ENCODE results near the gene PRSS2. TPM values are rescaled to one million over a fixed set of nuclear protein-coding genes. Genes with fewer than 3 reads are reported as not detected.
"Not testable (repeated sequence)": the region's sequence is repeated elsewhere in the genome, so short reads cannot be mapped to it uniquely, and the experiment has no call there.

Gene PRSS2
- total and polyA plus RNA-seq, 2 donors = 1.8 to 23.1 TPM

- DNase-seq (ENCODE audit: low read depth in 6 of 9, low spot score in 9 of 9); H3K27me3 ChIP-seq (ENCODE audit: control insufficient read depth in 2 of 2, insufficient read depth in 1 of 2, low read length in 1 of 2); H3K4me3 ChIP-seq (ENCODE audit: low read length in 2 of 2); H3K36me3 ChIP-seq (ENCODE audit: control insufficient read depth in 2 of 2, insufficient read depth in 2 of 2, low read length in 1 of 2); H3K9me3 ChIP-seq (ENCODE audit: control insufficient read depth in 2 of 2, insufficient read depth in 1 of 2, low read length in 1 of 2); H3K27ac ChIP-seq (ENCODE audit: low read depth in 1 of 2, low read length in 1 of 2): not testable (repeated sequence)
- 80% methylated on average over 5 of the region's 5 CpGs for WGBS
- H3K4me1 ChIP-seq (ENCODE audit: control insufficient read depth in 2 of 2, insufficient read depth in 2 of 2, low read length in 2 of 2) = peaks cover 0 to 10% of the 10 kb centered on the region in 2 donors
Measured at GRCh38 chr7:142753925-142754491, 16.8 kb upstream of the PRSS2 start.

GRCh38 chr7:142754681-142755575 is 15.8 kb upstream of the PRSS2 start:
- Histone ChIP-seq H3K4me3 (ENCODE audit: low read length in 2 of 2) (no peak overlapping the region), H3K27ac (ENCODE audit: low read depth in 1 of 2, low read length in 1 of 2) (no peak overlapping the region), H3K27me3 (ENCODE audit: control insufficient read depth in 2 of 2, insufficient read depth in 1 of 2, low read length in 1 of 2) (no peaks in the 10 kb centered on the region), H3K9me3 (ENCODE audit: control insufficient read depth in 2 of 2, insufficient read depth in 1 of 2, low read length in 1 of 2) (no peaks in the 10 kb centered on the region), H3K36me3 (ENCODE audit: control insufficient read depth in 2 of 2, insufficient read depth in 2 of 2, low read length in 1 of 2) (no peaks in the 10 kb centered on the region), H3K4me1 (ENCODE audit: control insufficient read depth in 2 of 2, insufficient read depth in 2 of 2, low read length in 2 of 2) (peaks cover 0 to 4% of the 10 kb centered on the region in 2 donors)
- WGBS = 78% methylated on average over 10 of the region's 10 CpGs
- no peak for DNase-seq (ENCODE audit: low read depth in 6 of 9, low spot score in 9 of 9)

GRCh38 chr7:142758312-142758711 is 12.5 kb upstream of the PRSS2 start:
- WGBS = 100% methylated on average over 3 of the region's 3 CpGs
- H3K27ac ChIP-seq (ENCODE audit: low read depth in 1 of 2, low read length in 1 of 2); H3K36me3 ChIP-seq (ENCODE audit: control insufficient read depth in 2 of 2, insufficient read depth in 2 of 2, low read length in 1 of 2); H3K9me3 ChIP-seq (ENCODE audit: control insufficient read depth in 2 of 2, insufficient read depth in 1 of 2, low read length in 1 of 2); H3K4me1 ChIP-seq (ENCODE audit: control insufficient read depth in 2 of 2, insufficient read depth in 2 of 2, low read length in 2 of 2); H3K27me3 ChIP-seq (ENCODE audit: control insufficient read depth in 2 of 2, insufficient read depth in 1 of 2, low read length in 1 of 2); H3K4me3 ChIP-seq (ENCODE audit: low read length in 2 of 2); DNase-seq (ENCODE audit: low read depth in 6 of 9, low spot score in 9 of 9): not testable (repeated sequence)

GRCh38 chr7:142759433-142759832 is 11.3 kb upstream of the PRSS2 start:
- DNase-seq (ENCODE audit: low read depth in 6 of 9, low spot score in 9 of 9) = no peak
- no peaks in the 10 kb centered on the region for H3K4me1 ChIP-seq (ENCODE audit: control insufficient read depth in 2 of 2, insufficient read depth in 2 of 2, low read length in 2 of 2)
- H3K9me3 ChIP-seq (ENCODE audit: control insufficient read depth in 2 of 2, insufficient read depth in 1 of 2, low read length in 1 of 2) = no peaks in the 10 kb centered on the region
- no peaks in the 10 kb centered on the region for H3K27me3 ChIP-seq (ENCODE audit: control insufficient read depth in 2 of 2, insufficient read depth in 1 of 2, low read length in 1 of 2)
- H3K4me3 ChIP-seq (ENCODE audit: low read length in 2 of 2) = no peak overlapping the region
- 94% methylated on average over 1 of the region's 1 CpG for WGBS
- no peaks in the 10 kb centered on the region for H3K36me3 ChIP-seq (ENCODE audit: control insufficient read depth in 2 of 2, insufficient read depth in 2 of 2, low read length in 1 of 2)
- H3K27ac ChIP-seq (ENCODE audit: low read depth in 1 of 2, low read length in 1 of 2) = no peak overlapping the region

GRCh38 chr7:142760071-142760642 is 10.6 kb upstream of the PRSS2 start:
- Histone ChIP-seq H3K9me3 (ENCODE audit: control insufficient read depth in 2 of 2, insufficient read depth in 1 of 2, low read length in 1 of 2) (no peaks in the 10 kb centered on the region), H3K4me1 (ENCODE audit: control insufficient read depth in 2 of 2, insufficient read depth in 2 of 2, low read length in 2 of 2) (no peaks in the 10 kb centered on the region), H3K4me3 (ENCODE audit: low read length in 2 of 2) (no peak overlapping the region), H3K27me3 (ENCODE audit: control insufficient read depth in 2 of 2, insufficient read depth in 1 of 2, low read length in 1 of 2) (no peaks in the 10 kb centered on the region), H3K36me3 (ENCODE audit: control insufficient read depth in 2 of 2, insufficient read depth in 2 of 2, low read length in 1 of 2) (no peaks in the 10 kb centered on the region), H3K27ac (ENCODE audit: low read depth in 1 of 2, low read length in 1 of 2) (no peak overlapping the region)
- WGBS = 74% methylated on average over 5 of the region's 5 CpGs
- no peak for DNase-seq (ENCODE audit: low read depth in 6 of 9, low spot score in 9 of 9)

GRCh38 chr7:142761606-142762005 is 9.2 kb upstream of the PRSS2 start:
- not testable (repeated sequence) for H3K27me3 ChIP-seq (ENCODE audit: control insufficient read depth in 2 of 2, insufficient read depth in 1 of 2, low read length in 1 of 2); H3K4me3 ChIP-seq (ENCODE audit: low read length in 2 of 2); H3K36me3 ChIP-seq (ENCODE audit: control insufficient read depth in 2 of 2, insufficient read depth in 2 of 2, low read length in 1 of 2); H3K27ac ChIP-seq (ENCODE audit: low read depth in 1 of 2, low read length in 1 of 2); H3K9me3 ChIP-seq (ENCODE audit: control insufficient read depth in 2 of 2, insufficient read depth in 1 of 2, low read length in 1 of 2); DNase-seq (ENCODE audit: low read depth in 6 of 9, low spot score in 9 of 9); H3K4me1 ChIP-seq (ENCODE audit: control insufficient read depth in 2 of 2, insufficient read depth in 2 of 2, low read length in 2 of 2)
- 67% methylated on average over 2 of the region's 2 CpGs for WGBS

- H3K36me3 ChIP-seq (ENCODE audit: control insufficient read depth in 2 of 2, insufficient read depth in 2 of 2, low read length in 1 of 2) = no peaks in the 10 kb centered on the region
- no peaks in the 10 kb centered on the region for H3K9me3 ChIP-seq (ENCODE audit: control insufficient read depth in 2 of 2, insufficient read depth in 1 of 2, low read length in 1 of 2)
- DNase-seq (ENCODE audit: low read depth in 6 of 9, low spot score in 9 of 9) = no peak
- 87% methylated on average over 1 of the region's 1 CpG for WGBS
- H3K4me3 ChIP-seq (ENCODE audit: low read length in 2 of 2) = no peak overlapping the region
- H3K27ac ChIP-seq (ENCODE audit: low read depth in 1 of 2, low read length in 1 of 2) = no peak overlapping the region
- H3K4me1 ChIP-seq (ENCODE audit: control insufficient read depth in 2 of 2, insufficient read depth in 2 of 2, low read length in 2 of 2) = no peaks in the 10 kb centered on the region
- H3K27me3 ChIP-seq (ENCODE audit: control insufficient read depth in 2 of 2, insufficient read depth in 1 of 2, low read length in 1 of 2) = no peaks in the 10 kb centered on the region
Measured at GRCh38 chr7:142762104-142762503, 8.7 kb upstream of the PRSS2 start.

GRCh38 chr7:142767451-142767850 is 3.3 kb upstream of the PRSS2 start:
- Histone ChIP-seq H3K4me3 (ENCODE audit: low read length in 2 of 2) (no peak overlapping the region), H3K36me3 (ENCODE audit: control insufficient read depth in 2 of 2, insufficient read depth in 2 of 2, low read length in 1 of 2) (no peaks in the 10 kb centered on the region), H3K9me3 (ENCODE audit: control insufficient read depth in 2 of 2, insufficient read depth in 1 of 2, low read length in 1 of 2) (no peaks in the 10 kb centered on the region), H3K27ac (ENCODE audit: low read depth in 1 of 2, low read length in 1 of 2) (no peak overlapping the region), H3K4me1 (ENCODE audit: control insufficient read depth in 2 of 2, insufficient read depth in 2 of 2, low read length in 2 of 2) (peaks cover 3 to 20% of the 10 kb centered on the region in 2 donors), H3K27me3 (ENCODE audit: control insufficient read depth in 2 of 2, insufficient read depth in 1 of 2, low read length in 1 of 2) (no peaks in the 10 kb centered on the region)
- 72% methylated on average over 3 of the region's 3 CpGs for WGBS
- no peak for DNase-seq (ENCODE audit: low read depth in 6 of 9, low spot score in 9 of 9)

- Histone ChIP-seq H3K9me3 (ENCODE audit: control insufficient read depth in 2 of 2, insufficient read depth in 1 of 2, low read length in 1 of 2) (no peaks in the 10 kb centered on the region), H3K36me3 (ENCODE audit: control insufficient read depth in 2 of 2, insufficient read depth in 2 of 2, low read length in 1 of 2) (no peaks in the 10 kb centered on the region), H3K4me3 (ENCODE audit: low read length in 2 of 2) (no peak overlapping the region), H3K27ac (ENCODE audit: low read depth in 1 of 2, low read length in 1 of 2) (no peak overlapping the region), H3K27me3 (ENCODE audit: control insufficient read depth in 2 of 2, insufficient read depth in 1 of 2, low read length in 1 of 2) (no peaks in the 10 kb centered on the region), H3K4me1 (ENCODE audit: control insufficient read depth in 2 of 2, insufficient read depth in 2 of 2, low read length in 2 of 2) (peaks cover 3 to 21% of the 10 kb centered on the region in 2 donors)
- WGBS = 98% methylated on average over 1 of the region's 1 CpG
- DNase-seq (ENCODE audit: low read depth in 6 of 9, low spot score in 9 of 9) = no peak
Measured at GRCh38 chr7:142767861-142768260, 2.9 kb upstream of the PRSS2 start.
